H9 (cell line): ENCODE data around the gene PROM1. TPM values are rescaled to one million over a fixed set of nuclear protein-coding genes. Genes with fewer than 3 reads are reported as not detected.
A peak's percentile ranks its signal among the peaks of the same experiment; 100 is the strongest.

ENCODE experiments used
- DNase-seq: peaks from one replicate; pipeline ENCODE4 v3.0.0-alpha.2; 2017
- H2AFZ ChIP-seq: one replicate; pipeline ENCODE4 v1.6.1; 2013; ENCODE audit warnings: mild to moderate bottlenecking, low read length, control low read depth, moderate library complexity
- H2AK5ac ChIP-seq: 2 replicates; pipeline ENCODE4 v1.6.1; 2013; ENCODE audit warnings: low read length, control low read depth, mixed read lengths; ENCODE audit not compliant: insufficient read length
- H2BK120ac ChIP-seq: one replicate; pipeline ENCODE4 v1.6.1; 2013; ENCODE audit warnings: low read depth, mild to moderate bottlenecking, low read length, control low read depth, inconsistent platforms; ENCODE audit not compliant: poor library complexity, severe bottlenecking
- H2BK12ac ChIP-seq: 2 replicates; pipeline ENCODE4 v1.6.1; 2013; ENCODE audit warnings: low read length, control low read depth, mixed read lengths, low read depth; ENCODE audit not compliant: insufficient read length
- H2BK15ac ChIP-seq: 2 replicates; pipeline ENCODE4 v1.6.1; 2013; ENCODE audit warnings: low read depth, low read length, control low read depth
- H2BK20ac ChIP-seq: one replicate; pipeline ENCODE4 v1.6.1; 2013; ENCODE audit warnings: low read depth, mild to moderate bottlenecking, low read length, control low read depth, inconsistent platforms; ENCODE audit not compliant: poor library complexity, severe bottlenecking
- H2BK5ac ChIP-seq: 2 replicates; pipeline ENCODE4 v1.6.1; 2013; ENCODE audit warnings: low read length, control low read depth, mixed read lengths; ENCODE audit not compliant: insufficient read length
- H3K14ac ChIP-seq: 2 replicates; pipeline ENCODE4 v1.6.1; 2013; ENCODE audit warnings: low read length, control low read depth; ENCODE audit not compliant: insufficient read depth
- H3K18ac ChIP-seq: 2 replicates; pipeline ENCODE4 v1.6.1; 2013; ENCODE audit warnings: low read depth, mild to moderate bottlenecking, mixed read lengths, low read length, control low read depth; ENCODE audit not compliant: insufficient read length
- H3K23ac ChIP-seq: 2 replicates; pipeline ENCODE4 v1.6.1; 2013; ENCODE audit warnings: low read length, control low read depth, mixed read lengths, low read depth; ENCODE audit not compliant: insufficient read length
- H3K23me2 ChIP-seq: 2 replicates; pipeline ENCODE4 v1.6.1; 2013; ENCODE audit warnings: low read depth, mild to moderate bottlenecking, mixed read lengths, low read length, control low read depth; ENCODE audit not compliant: insufficient read length, poor library complexity, severe bottlenecking
- H3K27ac ChIP-seq: 2 replicates; pipeline ENCODE4 v1.5.1; 2013; ENCODE audit warnings: low read length, control low read depth, mixed read lengths, low read depth; ENCODE audit not compliant: insufficient read length
- H3K27me3 ChIP-seq: 2 replicates; pipeline ENCODE4 v1.6.1; 2013; ENCODE audit warnings: low read length, control low read depth, inconsistent platforms; ENCODE audit not compliant: insufficient read depth
- H3K4ac ChIP-seq: 2 replicates; pipeline ENCODE4 v1.6.1; 2013; ENCODE audit warnings: low read depth, mild to moderate bottlenecking, control low read depth, inconsistent platforms, low read length, moderate library complexity
- H3K4me1 ChIP-seq: 2 replicates; pipeline ENCODE4 v1.6.1; 2013; ENCODE audit warnings: low read length, control low read depth, inconsistent platforms; ENCODE audit not compliant: insufficient read depth
- H3K4me2 ChIP-seq: 2 replicates; pipeline ENCODE4 v1.6.1; 2013; ENCODE audit warnings: low read length, control low read depth, mixed read lengths; ENCODE audit not compliant: insufficient read length, insufficient read depth
- H3K56ac ChIP-seq: 2 replicates; pipeline ENCODE4 v1.6.1; 2013; ENCODE audit warnings: low read depth, mild to moderate bottlenecking, mixed read lengths, low read length, control low read depth; ENCODE audit not compliant: insufficient read length
- H3K79me1 ChIP-seq: 2 replicates; pipeline ENCODE4 v1.6.1; 2013; ENCODE audit warnings: low read depth, mild to moderate bottlenecking, moderate library complexity, low read length, control low read depth, inconsistent platforms; ENCODE audit not compliant: insufficient read depth, poor library complexity, severe bottlenecking
- H3K79me2 ChIP-seq: 2 replicates; pipeline ENCODE4 v1.6.1; 2013; ENCODE audit warnings: low read length, control low read depth, inconsistent platforms; ENCODE audit not compliant: insufficient read depth
- H3K9ac ChIP-seq: 2 replicates; pipeline ENCODE4 v1.6.1; 2013; ENCODE audit warnings: low read length, control low read depth, mixed read lengths; ENCODE audit not compliant: insufficient read length; ENCODE audit errors: extremely low read depth
- H3K9me3 ChIP-seq: one replicate; pipeline ENCODE4 v1.6.1; 2013; ENCODE audit warnings: low read depth, low read length, inconsistent platforms; ENCODE audit not compliant: control insufficient read depth
- H3T11ph ChIP-seq: one replicate; pipeline ENCODE4 v1.6.1; 2013; ENCODE audit warnings: mild to moderate bottlenecking, low read length, control low read depth, inconsistent platforms
- H4K20me1 ChIP-seq: one replicate; pipeline ENCODE4 v1.6.1; 2013; ENCODE audit not compliant: control insufficient read depth, insufficient read length, insufficient read depth
- H4K5ac ChIP-seq: 2 replicates; pipeline ENCODE4 v1.6.1; 2013; ENCODE audit warnings: low read depth, mild to moderate bottlenecking, mixed read lengths, low read length, control low read depth; ENCODE audit not compliant: insufficient read length
- H4K8ac ChIP-seq: replicated peaks from 2 replicates; pipeline ENCODE4 v1.6.1; 2013; ENCODE audit warnings: low read length, control low read depth, mixed read lengths, low read depth; ENCODE audit not compliant: insufficient read length
- H4K91ac ChIP-seq: 2 replicates; pipeline ENCODE4 v1.6.1; 2013; ENCODE audit warnings: low read depth, mild to moderate bottlenecking, moderate library complexity, mixed read lengths, low read length, control low read depth; ENCODE audit not compliant: insufficient read length
- H3K27ac Mint-ChIP-seq, 3 experiments: 2 replicates in 2 of 3; 3 replicates in 1 of 3; pipeline ENCODE4 v1.8.0; 2020 to 2021; ENCODE audit warnings: mixed read lengths in 3 of 3, mild to moderate bottlenecking in 1 of 3, moderate library complexity in 1 of 3
- H3K27me3 Mint-ChIP-seq: 2 replicates; pipeline ENCODE4 v1.8.0; 2021; ENCODE audit warnings: low read depth, mild to moderate bottlenecking, moderate library complexity, mixed read lengths
- H3K36me3 Mint-ChIP-seq, 3 experiments: 2 replicates in 2 of 3; 3 replicates in 1 of 3; pipeline ENCODE4 v1.8.0; 2020 to 2021; ENCODE audit warnings: low read depth in 3 of 3, mixed read lengths in 3 of 3; ENCODE audit not compliant: insufficient read depth in 1 of 3
- H3K4me1 Mint-ChIP-seq, 2 experiments: 2 replicates each; pipeline ENCODE4 v1.8.0; 2020; ENCODE audit warnings: mixed read lengths in 2 of 2
- H3K4me3 Mint-ChIP-seq, 2 experiments: 2 replicates in 1 of 2; 3 replicates in 1 of 2; pipeline ENCODE4 v1.8.0; 2020 to 2021; ENCODE audit warnings: mild to moderate bottlenecking in 2 of 2, mixed read lengths in 2 of 2, moderate library complexity in 1 of 2
- H3K9me3 Mint-ChIP-seq, 2 experiments: 2 replicates in 1 of 2; 3 replicates in 1 of 2; pipeline ENCODE4 v1.8.0; 2020; ENCODE audit warnings: mild to moderate bottlenecking in 2 of 2, mixed read lengths in 2 of 2, moderate library complexity in 1 of 2
- CTCF ChIP-seq: fragments of 200-600 bp; sonication (generic); conservative IDR thresholded peaks from 3 replicates; pipeline ENCODE4 v1.8.0; 2021; ENCODE audit warnings: antibody characterized with exemption, mild to moderate bottlenecking
- WGBS: extraction: QIAGEN DNeasy Blood & Tissue Kit; methylation state at CpG from one replicate; pipeline ENCODE4 v1.1.7; 2013; ENCODE audit warnings: missing lambda C conversion rate, low lambda C conversion rate, mixed read lengths; ENCODE audit not compliant: insufficient read length; ENCODE audit errors: extremely low coverage; 5-methylcytosine and 5-hydroxymethylcytosine counted together
- total RNA-seq: library from RNA; stranded (reverse); gene quantifications from 2 replicates; pipeline ENCODE4 v1.2.1, GENCODE V29; 2021

The PROM1 gene
- total RNA-seq, 1 experiment from 2014 or later = 98.3 TPM

DNA sequence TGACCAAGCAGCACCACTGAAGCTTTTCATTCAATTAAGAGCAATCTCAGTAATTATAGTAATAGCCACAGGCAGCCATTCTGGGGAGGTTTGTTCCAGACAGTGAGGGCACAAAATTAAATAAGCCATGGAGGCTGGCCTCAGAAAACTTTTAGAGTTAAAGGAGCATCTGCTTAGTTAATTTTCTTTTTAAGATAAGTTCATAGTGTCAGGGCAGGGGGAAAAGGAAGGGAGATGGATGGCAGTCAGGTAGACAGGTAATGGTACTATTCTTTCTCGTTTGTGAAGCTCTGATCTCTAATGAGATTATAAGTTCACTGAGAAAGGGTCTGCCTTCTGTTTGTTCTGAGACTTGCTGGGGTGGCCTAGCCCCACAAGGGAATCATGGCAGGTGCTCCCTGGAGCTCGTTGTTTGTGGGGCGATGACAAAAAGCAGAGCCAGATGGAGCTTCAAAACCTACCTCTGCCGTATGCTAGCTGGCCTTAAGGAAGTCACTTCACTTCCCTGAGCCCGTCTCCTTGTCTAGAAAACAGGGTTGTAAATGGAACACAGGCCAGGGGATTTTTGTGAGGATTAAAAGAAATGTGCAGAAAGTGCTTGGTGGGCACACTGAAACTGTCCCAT, 76.2 kb downstream of the PROM1 start:
- Histone ChIP-seq H4K8ac (no peak overlapping the region), H2BK120ac (no peak overlapping the region), H4K20me1 (no peaks in the 10 kb centered on the region), H3T11ph (no peak overlapping the region), H2BK20ac (no peak overlapping the region), H2BK5ac (no peak overlapping the region), H3K27ac (no peak overlapping the region), H3K79me2 (no peaks in the 10 kb centered on the region), H3K79me1 (no peaks in the 10 kb centered on the region), H3K4me2 (no peak overlapping the region), H2BK12ac (no peak overlapping the region), H3K4me1 (no peaks in the 10 kb centered on the region), H3K9ac (no peak overlapping the region), H2BK15ac (no peak overlapping the region), H3K4ac (no peak overlapping the region), H3K23ac (no peak overlapping the region), H3K14ac (no peak overlapping the region), H2AFZ (no peak overlapping the region), H4K91ac (no peak overlapping the region), H3K56ac (no peak overlapping the region), H3K9me3 (no peaks in the 10 kb centered on the region), H2AK5ac (no peak overlapping the region), H3K23me2 (no peaks in the 10 kb centered on the region), H3K18ac (no peak overlapping the region), H3K27me3 (no peaks in the 10 kb centered on the region), H4K5ac (no peak overlapping the region)
- whole genome bisulfite sequencing = no CpG with 5 or more reads among the region's 5 CpGs
- H3K27me3 Mint-ChIP-seq = no peaks in the 10 kb centered on the region
- DNase-seq = no peak
- TF ChIP-seq CTCF = no peak
- no peaks in the 10 kb centered on the region for H3K9me3 Mint-ChIP-seq
- H3K27ac Mint-ChIP-seq = peak overlapping the region in 1 of 3 experiments; percentile 61; a peak in 2 of 7 replicates
- H3K36me3 Mint-ChIP-seq = peaks cover 8 to 70% (median 35%) of the 10 kb centered on the region in 3 experiments; a peak in 6 of 7 replicates
- no peak overlapping the region for H3K4me3 Mint-ChIP-seq
- H3K4me1 Mint-ChIP-seq = peaks cover 6 to 12% of the 10 kb centered on the region in 2 experiments
